Measurements from ENCODE around the gene IZUMO4. TPM values are rescaled to one million over a fixed set of nuclear protein-coding genes. Genes with fewer than 3 reads are reported as not detected.

The IZUMO4 gene
- total and polyA plus RNA-seq, 2 donors (not counting 1 experiment from before 2014, with no cell fraction given), result 34.8 to 93.9 TPM

DNA sequence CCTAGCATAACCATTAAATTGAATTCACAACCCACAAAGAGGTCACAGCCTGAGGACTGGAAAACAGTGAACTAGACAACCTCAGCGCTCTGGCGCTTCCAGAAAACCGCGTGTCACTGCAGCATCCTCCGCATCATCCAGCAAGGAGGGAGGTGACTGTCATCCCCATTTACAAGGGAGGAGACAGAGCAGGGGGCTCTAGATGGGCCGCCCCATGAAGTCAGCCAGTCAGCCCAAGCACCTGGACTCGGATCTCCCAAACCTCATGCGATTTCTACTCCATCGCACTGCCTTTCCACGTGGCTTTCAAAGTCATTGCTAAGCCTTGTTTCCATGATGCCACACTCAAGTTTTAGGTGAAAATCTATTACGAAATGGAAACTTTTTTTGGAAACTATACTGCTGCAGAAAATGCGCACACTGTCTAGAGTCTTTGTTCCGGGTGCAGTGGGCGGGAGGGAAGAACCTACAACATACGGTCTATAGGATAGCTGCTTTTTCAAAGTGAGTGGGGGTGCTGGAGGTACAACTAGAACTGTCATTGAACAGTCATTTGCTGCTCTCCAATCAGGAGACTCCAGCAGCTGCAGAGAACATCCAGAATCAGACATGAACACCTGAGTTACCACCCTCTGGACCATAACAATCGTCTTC lies 51.9 kb downstream of the IZUMO4 start:
- H3K9me3 ChIP-seq (ENCODE audit: control extremely low read depth in 1 of 3, control insufficient read depth in 2 of 3, insufficient read depth in 1 of 3, low read length in 2 of 3), result no peaks in the 10 kb centered on the region
- peaks cover 59% of the 10 kb centered on the region for H4K20me1 ChIP-seq (ENCODE audit: control insufficient read depth, insufficient read depth, low read length, poor library complexity, severe bottlenecking)
- TF ChIP-seq EZH2 (IDR thresholded peaks at IDR 0.05; ENCODE audit: borderline replicate concordance, insufficient read depth, low read depth, low read length, poor library complexity, severe bottlenecking), result no peak
- TF ChIP-seq, protein P1, sequence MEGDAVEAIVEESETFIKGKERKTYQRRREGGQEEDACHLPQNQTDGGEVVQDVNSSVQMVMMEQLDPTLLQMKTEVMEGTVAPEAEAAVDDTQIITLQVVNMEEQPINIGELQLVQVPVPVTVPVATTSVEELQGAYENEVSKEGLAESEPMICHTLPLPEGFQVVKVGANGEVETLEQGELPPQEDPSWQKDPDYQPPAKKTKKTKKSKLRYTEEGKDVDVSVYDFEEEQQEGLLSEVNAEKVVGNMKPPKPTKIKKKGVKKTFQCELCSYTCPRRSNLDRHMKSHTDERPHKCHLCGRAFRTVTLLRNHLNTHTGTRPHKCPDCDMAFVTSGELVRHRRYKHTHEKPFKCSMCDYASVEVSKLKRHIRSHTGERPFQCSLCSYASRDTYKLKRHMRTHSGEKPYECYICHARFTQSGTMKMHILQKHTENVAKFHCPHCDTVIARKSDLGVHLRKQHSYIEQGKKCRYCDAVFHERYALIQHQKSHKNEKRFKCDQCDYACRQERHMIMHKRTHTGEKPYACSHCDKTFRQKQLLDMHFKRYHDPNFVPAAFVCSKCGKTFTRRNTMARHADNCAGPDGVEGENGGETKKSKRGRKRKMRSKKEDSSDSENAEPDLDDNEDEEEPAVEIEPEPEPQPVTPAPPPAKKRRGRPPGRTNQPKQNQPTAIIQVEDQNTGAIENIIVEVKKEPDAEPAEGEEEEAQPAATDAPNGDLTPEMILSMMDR (IDR thresholded peaks at IDR 0.05), result no peak
- H2AFZ ChIP-seq (ENCODE audit: insufficient read depth, low read depth, low read length, poor library complexity, severe bottlenecking), result no peak overlapping the region
- no peak for ATAC-seq (ENCODE audit: low read depth)
- 89% methylated on average over 13 of the region's 16 CpGs for WGBS (ENCODE audit: insufficient coverage)
- no peak overlapping the region for H3K9ac ChIP-seq (ENCODE audit: low read length)
- H3K27me3 Mint-ChIP-seq, result no peaks in the 10 kb centered on the region
- no peak for DNase-seq
- H3K36me3 ChIP-seq (replicated peaks in 1 of 2; ENCODE audit: control extremely low read depth in 1 of 2, control insufficient read depth in 1 of 2, extremely low read depth in 1 of 2, insufficient read depth in 2 of 2, low read length in 1 of 2), result peaks cover 0 to 3% of the 10 kb centered on the region in 2 experiments
- no peaks in the 10 kb centered on the region for H3K9me3 Mint-ChIP-seq (ENCODE audit: insufficient read depth)
- H3K4me3 ChIP-seq (ENCODE audit: control extremely low read depth in 1 of 5, extremely low read depth in 1 of 5, insufficient read depth in 1 of 5, low read depth in 2 of 5, low read length in 4 of 5), result no peak overlapping the region
- intact Hi-C loops (cut with micrococcal nuclease), result no loop called here
- peak overlapping the region; percentile 60 for H3K4me3 Mint-ChIP-seq
- POLR2A ChIA-PET, result interaction anchor here (0.6 to 1.0 kb wide), 3 partner anchors 21 to 122 kb away, joined by 3 to 4 read pairs (median 3); no protein-coding TSS in a partner anchor
- H3K4me1 Mint-ChIP-seq, result peaks cover 39% of the 10 kb centered on the region
- CTCF ChIA-PET, result interaction anchor here (0.7 kb wide), 1 partner anchor 82 kb away, joined by 3 read pairs; no protein-coding TSS in a partner anchor
- no peak overlapping the region for H3K27ac ChIP-seq (ENCODE audit: low read length in 2 of 2)
- H3K27me3 ChIP-seq (replicated peaks in 1 of 4; ENCODE audit: control extremely low read depth in 1 of 4, control insufficient read depth in 3 of 4, insufficient read depth in 4 of 4, low read length in 3 of 4), result no peaks in the 10 kb centered on the region
- no peak overlapping the region for H3K4me2 ChIP-seq (replicated peaks; ENCODE audit: low read depth, low read length, poor library complexity, severe bottlenecking)
- peaks cover 18 to 29% of the 10 kb centered on the region in 2 donors for H3K4me1 ChIP-seq (ENCODE audit: control insufficient read depth in 2 of 2, insufficient read depth in 2 of 2, low read length in 2 of 2)
- H3K27ac Mint-ChIP-seq, result peak overlapping the region; percentile 55
- H3K79me2 ChIP-seq (ENCODE audit: control insufficient read depth, insufficient read depth, low read length), result peaks cover 78% of the 10 kb centered on the region

Other genes with a start within 250 kb of the IZUMO4 start
- gene REXO1, start 248.4 kb upstream of the IZUMO4 start, total RNA-seq, result 72.4 and 72.6 TPM in 2 replicates
- gene REXO1, start 248.4 kb upstream of the IZUMO4 start, polyA plus RNA-seq, result 108 and 898 TPM in 2 replicates
- gene KLF16, start 233.3 kb upstream of the IZUMO4 start, total RNA-seq, result 29.7 and 35.8 TPM in 2 replicates
- 43.5 and 49.0 TPM in 2 replicates for gene KLF16, start 233.3 kb upstream of the IZUMO4 start, polyA plus RNA-seq
- gene ABHD17A, start 211.4 kb upstream of the IZUMO4 start, total RNA-seq, result 58.1 and 63.1 TPM in 2 replicates
- gene ABHD17A, start 211.4 kb upstream of the IZUMO4 start, polyA plus RNA-seq, result 127 and 134 TPM in 2 replicates
- 13.4 and 13.9 TPM in 2 replicates for gene ADAT3, start 191.5 kb upstream of the IZUMO4 start, total RNA-seq
- 5.3 and 6.1 TPM in 2 replicates for gene ADAT3, start 191.5 kb upstream of the IZUMO4 start, polyA plus RNA-seq
- 60.0 and 62.9 TPM in 2 replicates for gene SCAMP4, start 191.5 kb upstream of the IZUMO4 start, total RNA-seq
- 47.9 and 51.0 TPM in 2 replicates for gene SCAMP4, start 191.5 kb upstream of the IZUMO4 start, polyA plus RNA-seq
- 153 and 154 TPM in 2 replicates for gene CSNK1G2, start 155.7 kb upstream of the IZUMO4 start, total RNA-seq
- 288 and 304 TPM in 2 replicates for gene CSNK1G2, start 155.7 kb upstream of the IZUMO4 start, polyA plus RNA-seq
- 75.2 and 86.2 TPM in 2 replicates for gene BTBD2, start 81.2 kb upstream of the IZUMO4 start, total RNA-seq
- gene BTBD2, start 81.2 kb upstream of the IZUMO4 start, polyA plus RNA-seq, result 85.6 and 86.4 TPM in 2 replicates
- gene MKNK2, start 45.7 kb upstream of the IZUMO4 start, total RNA-seq, result 777 and 813 TPM in 2 replicates
- gene MKNK2, start 45.7 kb upstream of the IZUMO4 start, polyA plus RNA-seq, result 440 and 1,053 TPM in 2 replicates
- 228 and 235 TPM in 2 replicates for gene MOB3A, start 589 bp upstream of the IZUMO4 start, total RNA-seq
- gene MOB3A, start 589 bp upstream of the IZUMO4 start, polyA plus RNA-seq, result 186 and 190 TPM in 2 replicates
- 96.4 and 108 TPM in 2 replicates for gene AP3D1, start 54.7 kb downstream of the IZUMO4 start, total RNA-seq
- 109 and 114 TPM in 2 replicates for gene AP3D1, start 54.7 kb downstream of the IZUMO4 start, polyA plus RNA-seq
- 50.5 and 50.6 TPM in 2 replicates for gene DOT1L, start 67.0 kb downstream of the IZUMO4 start, total RNA-seq
- gene DOT1L, start 67.0 kb downstream of the IZUMO4 start, polyA plus RNA-seq, result 23.5 and 25.5 TPM in 2 replicates
- gene PLEKHJ1, start 139.4 kb downstream of the IZUMO4 start, total RNA-seq, result 82.4 and 86.7 TPM in 2 replicates
- 89.2 and 117 TPM in 2 replicates for gene PLEKHJ1, start 139.4 kb downstream of the IZUMO4 start, polyA plus RNA-seq
- 129 and 140 TPM in 2 replicates for gene SF3A2, start 139.9 kb downstream of the IZUMO4 start, total RNA-seq
- gene SF3A2, start 139.9 kb downstream of the IZUMO4 start, polyA plus RNA-seq, result 98.2 and 113 TPM in 2 replicates
- gene AMH, start 152.4 kb downstream of the IZUMO4 start, total RNA-seq, result 4.5 and 7.3 TPM in 2 replicates
- gene AMH, start 152.4 kb downstream of the IZUMO4 start, polyA plus RNA-seq, result 1.5 and 1.9 TPM in 2 replicates
- gene JSRP1, start 159.5 kb downstream of the IZUMO4 start, total RNA-seq, result 2.8 and 3.0 TPM in 2 replicates
- gene JSRP1, start 159.5 kb downstream of the IZUMO4 start, polyA plus RNA-seq, result 1.6 and 2.1 TPM in 2 replicates
- 0.71 and 0.90 TPM in 2 replicates for gene PEAK3, start 185.3 kb downstream of the IZUMO4 start, total RNA-seq
- 0.07 and 0.18 TPM in 2 replicates for gene PEAK3, start 185.3 kb downstream of the IZUMO4 start, polyA plus RNA-seq
- 3.9 and 4.8 TPM in 2 replicates for gene LINGO3, start 211.2 kb downstream of the IZUMO4 start, total RNA-seq
- gene LINGO3, start 211.2 kb downstream of the IZUMO4 start, polyA plus RNA-seq, result 0.56 and 1.1 TPM in 2 replicates
- gene LSM7, start 231.7 kb downstream of the IZUMO4 start, total RNA-seq, result 180 and 201 TPM in 2 replicates
- gene LSM7, start 231.7 kb downstream of the IZUMO4 start, polyA plus RNA-seq, result 585 and 820 TPM in 2 replicates
- 479 and 511 TPM in 2 replicates for gene SPPL2B, start 231.8 kb downstream of the IZUMO4 start, total RNA-seq
- 415 and 423 TPM in 2 replicates for gene SPPL2B, start 231.8 kb downstream of the IZUMO4 start, polyA plus RNA-seq

Data from B cell (primary cell).